K562 (cell line): ENCODE measurements around the gene ATP2A2. TPM values are rescaled to one million over a fixed set of nuclear protein-coding genes. Genes with fewer than 3 reads are reported as not detected.

Experiments used
- ETS2 ChIP-seq: IDR thresholded peaks from 2 replicates; pipeline ENCODE4 v1.6.1; 2016; ENCODE audit warnings: borderline replicate concordance, missing genetic modification characterization, mild to moderate bottlenecking, moderate library complexity, missing compliant biosample characterization; ENCODE audit not compliant: poor library complexity, severe bottlenecking
- SP1 ChIP-seq: sonication (generic); formaldehyde crosslinking; IDR thresholded peaks from 2 replicates; pipeline ENCODE4 v1.8.1; 2022; ENCODE audit warnings: mild to moderate bottlenecking, missing genetic modification reagents
- TAL1 ChIP-seq: fragments of 450-650 bp; IDR thresholded peaks from 2 replicates; pipeline ENCODE4 v1.6.1; 2016; ENCODE audit warnings: mild to moderate bottlenecking
- polyA plus RNA-seq, 8 experiments: library from polyadenylated mRNA; depleted of rRNA in 4 of 8; stranded (reverse) in 5 of 8; unstranded in 3 of 8; fragments of >200 nt; fragmentation: Nextera tagmentation in 2 of 8; fragmentation: Illumina TruSeq in 1 of 8; extraction: Ambion mirVana in 2 of 8; extraction: Trizol in 1 of 8; gene quantifications; 2 replicates each; pipeline versions ENCODE4 v1.2.1 to v1.2.3, GENCODE V29; 2011 to 2014; ENCODE audit warnings: inconsistent platforms in 1 of 8, missing spikeins in 1 of 8
- total RNA-seq, 7 experiments: library from RNA; depleted of rRNA in 6 of 7; stranded (reverse); fragments of >200 nt in 6 of 7; fragmentation: Illumina TruSeq in 2 of 7; extraction: Trizol in 2 of 7; gene quantifications; 2 replicates each; pipeline versions ENCODE4 v1.2.1 to v1.2.3, GENCODE V29; 2011 to 2021; ENCODE audit warnings: low replicate concordance in 1 of 7
- TF ChIP-seq, protein P1 (sequence below), 2 experiments: fragments of 450-650 bp; formaldehyde crosslinking in 1 of 2; IDR thresholded peaks; 2 replicates each; pipeline versions ENCODE4 v1.4.0 to v1.6.1; 2014 to 2020; ENCODE audit warnings: mild to moderate bottlenecking in 2 of 2, borderline replicate concordance in 1 of 2, low read depth in 1 of 2
- TF ChIP-seq, protein P2 (sequence below): fragments of 200-800 bp; sonication (Bioruptor generic); IDR thresholded peaks from 2 replicates; pipeline ENCODE4 v1.6.1; 2016; ENCODE audit warnings: missing genetic modification characterization, missing compliant biosample characterization
- TF ChIP-seq, protein P3 (sequence below): fragments of 450-650 bp; IDR thresholded peaks from 2 replicates; pipeline ENCODE4 v1.6.1; 2018; ENCODE audit warnings: mild to moderate bottlenecking, low read depth; ENCODE audit not compliant: partially characterized antibody
- TF ChIP-seq, protein P4 (sequence below): sonication (generic); formaldehyde crosslinking; IDR thresholded peaks from 2 replicates; pipeline ENCODE4 v1.8.1; 2023; ENCODE audit warnings: mild to moderate bottlenecking, missing genetic modification reagents

ATP2A2 gene
- total and polyA plus RNA-seq, 9 of the 15 experiments (the other 6 are each of a cell fraction or from before 2014, with no cell fraction given), result 5.2 to 205 (median 51.6) TPM

DNA sequence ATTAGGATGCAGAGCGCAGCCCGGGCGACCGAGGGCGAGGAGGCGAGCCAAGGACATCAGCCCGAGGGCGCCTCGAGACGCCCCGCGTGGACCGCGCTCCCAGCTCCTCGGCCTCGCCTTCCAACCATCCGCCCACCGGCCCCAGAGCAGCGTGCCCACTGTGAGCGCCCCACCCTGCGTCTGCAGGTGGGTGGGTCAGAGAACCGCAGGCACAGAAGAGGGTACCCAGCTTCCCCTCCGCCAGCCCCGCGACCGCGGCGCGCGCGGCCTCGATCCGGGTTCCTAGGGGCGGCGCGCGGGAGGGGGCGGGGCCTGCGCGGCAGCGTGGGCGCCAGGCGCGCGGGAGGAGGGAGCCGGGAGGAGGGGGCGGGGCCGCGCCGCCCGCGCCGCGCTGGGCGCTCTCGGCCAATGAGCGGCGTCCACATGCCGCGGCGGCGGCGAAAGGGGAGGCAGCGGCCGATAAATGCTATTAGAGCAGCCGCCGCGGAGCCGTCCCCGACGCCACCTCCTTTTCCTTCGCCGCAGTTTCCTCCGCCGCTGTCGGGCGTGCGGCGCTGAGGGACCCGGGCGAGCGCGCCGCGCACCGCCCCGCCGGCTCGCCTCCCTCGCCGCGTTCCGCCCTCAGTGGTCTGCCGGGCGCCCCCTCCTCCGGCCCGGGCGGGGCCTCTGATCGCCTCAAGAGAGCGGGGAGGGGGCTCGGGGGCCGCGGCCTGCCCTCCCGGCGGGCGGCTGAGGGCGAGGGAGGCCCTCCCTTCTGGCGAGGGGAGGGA, at the start of gene ATP2A2 (continued):
- TF ChIP-seq, protein P1, sequence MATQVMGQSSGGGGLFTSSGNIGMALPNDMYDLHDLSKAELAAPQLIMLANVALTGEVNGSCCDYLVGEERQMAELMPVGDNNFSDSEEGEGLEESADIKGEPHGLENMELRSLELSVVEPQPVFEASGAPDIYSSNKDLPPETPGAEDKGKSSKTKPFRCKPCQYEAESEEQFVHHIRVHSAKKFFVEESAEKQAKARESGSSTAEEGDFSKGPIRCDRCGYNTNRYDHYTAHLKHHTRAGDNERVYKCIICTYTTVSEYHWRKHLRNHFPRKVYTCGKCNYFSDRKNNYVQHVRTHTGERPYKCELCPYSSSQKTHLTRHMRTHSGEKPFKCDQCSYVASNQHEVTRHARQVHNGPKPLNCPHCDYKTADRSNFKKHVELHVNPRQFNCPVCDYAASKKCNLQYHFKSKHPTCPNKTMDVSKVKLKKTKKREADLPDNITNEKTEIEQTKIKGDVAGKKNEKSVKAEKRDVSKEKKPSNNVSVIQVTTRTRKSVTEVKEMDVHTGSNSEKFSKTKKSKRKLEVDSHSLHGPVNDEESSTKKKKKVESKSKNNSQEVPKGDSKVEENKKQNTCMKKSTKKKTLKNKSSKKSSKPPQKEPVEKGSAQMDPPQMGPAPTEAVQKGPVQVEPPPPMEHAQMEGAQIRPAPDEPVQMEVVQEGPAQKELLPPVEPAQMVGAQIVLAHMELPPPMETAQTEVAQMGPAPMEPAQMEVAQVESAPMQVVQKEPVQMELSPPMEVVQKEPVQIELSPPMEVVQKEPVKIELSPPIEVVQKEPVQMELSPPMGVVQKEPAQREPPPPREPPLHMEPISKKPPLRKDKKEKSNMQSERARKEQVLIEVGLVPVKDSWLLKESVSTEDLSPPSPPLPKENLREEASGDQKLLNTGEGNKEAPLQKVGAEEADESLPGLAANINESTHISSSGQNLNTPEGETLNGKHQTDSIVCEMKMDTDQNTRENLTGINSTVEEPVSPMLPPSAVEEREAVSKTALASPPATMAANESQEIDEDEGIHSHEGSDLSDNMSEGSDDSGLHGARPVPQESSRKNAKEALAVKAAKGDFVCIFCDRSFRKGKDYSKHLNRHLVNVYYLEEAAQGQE (IDR thresholded peaks at IDR 0.05; ENCODE audit: borderline replicate concordance), result no peak
- TF ChIP-seq, protein P1 (CRISPR knock-in tag; IDR thresholded peaks at IDR 0.05; ENCODE audit: low read depth), result peak; percentile 28; the same call in 1 of the 2 replicates
- TF ChIP-seq, protein P2, sequence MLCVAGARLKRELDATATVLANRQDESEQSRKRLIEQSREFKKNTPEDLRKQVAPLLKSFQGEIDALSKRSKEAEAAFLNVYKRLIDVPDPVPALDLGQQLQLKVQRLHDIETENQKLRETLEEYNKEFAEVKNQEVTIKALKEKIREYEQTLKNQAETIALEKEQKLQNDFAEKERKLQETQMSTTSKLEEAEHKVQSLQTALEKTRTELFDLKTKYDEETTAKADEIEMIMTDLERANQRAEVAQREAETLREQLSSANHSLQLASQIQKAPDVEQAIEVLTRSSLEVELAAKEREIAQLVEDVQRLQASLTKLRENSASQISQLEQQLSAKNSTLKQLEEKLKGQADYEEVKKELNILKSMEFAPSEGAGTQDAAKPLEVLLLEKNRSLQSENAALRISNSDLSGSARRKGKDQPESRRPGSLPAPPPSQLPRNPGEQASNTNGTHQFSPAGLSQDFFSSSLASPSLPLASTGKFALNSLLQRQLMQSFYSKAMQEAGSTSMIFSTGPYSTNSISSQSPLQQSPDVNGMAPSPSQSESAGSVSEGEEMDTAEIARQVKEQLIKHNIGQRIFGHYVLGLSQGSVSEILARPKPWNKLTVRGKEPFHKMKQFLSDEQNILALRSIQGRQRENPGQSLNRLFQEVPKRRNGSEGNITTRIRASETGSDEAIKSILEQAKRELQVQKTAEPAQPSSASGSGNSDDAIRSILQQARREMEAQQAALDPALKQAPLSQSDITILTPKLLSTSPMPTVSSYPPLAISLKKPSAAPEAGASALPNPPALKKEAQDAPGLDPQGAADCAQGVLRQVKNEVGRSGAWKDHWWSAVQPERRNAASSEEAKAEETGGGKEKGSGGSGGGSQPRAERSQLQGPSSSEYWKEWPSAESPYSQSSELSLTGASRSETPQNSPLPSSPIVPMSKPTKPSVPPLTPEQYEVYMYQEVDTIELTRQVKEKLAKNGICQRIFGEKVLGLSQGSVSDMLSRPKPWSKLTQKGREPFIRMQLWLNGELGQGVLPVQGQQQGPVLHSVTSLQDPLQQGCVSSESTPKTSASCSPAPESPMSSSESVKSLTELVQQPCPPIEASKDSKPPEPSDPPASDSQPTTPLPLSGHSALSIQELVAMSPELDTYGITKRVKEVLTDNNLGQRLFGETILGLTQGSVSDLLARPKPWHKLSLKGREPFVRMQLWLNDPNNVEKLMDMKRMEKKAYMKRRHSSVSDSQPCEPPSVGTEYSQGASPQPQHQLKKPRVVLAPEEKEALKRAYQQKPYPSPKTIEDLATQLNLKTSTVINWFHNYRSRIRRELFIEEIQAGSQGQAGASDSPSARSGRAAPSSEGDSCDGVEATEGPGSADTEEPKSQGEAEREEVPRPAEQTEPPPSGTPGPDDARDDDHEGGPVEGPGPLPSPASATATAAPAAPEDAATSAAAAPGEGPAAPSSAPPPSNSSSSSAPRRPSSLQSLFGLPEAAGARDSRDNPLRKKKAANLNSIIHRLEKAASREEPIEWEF (CRISPR knock-in tag), result no peak
- peak; percentile 57 for TF ChIP-seq SP1
- no peak for TF ChIP-seq ETS2 (tag)
- TF ChIP-seq, protein P3, sequence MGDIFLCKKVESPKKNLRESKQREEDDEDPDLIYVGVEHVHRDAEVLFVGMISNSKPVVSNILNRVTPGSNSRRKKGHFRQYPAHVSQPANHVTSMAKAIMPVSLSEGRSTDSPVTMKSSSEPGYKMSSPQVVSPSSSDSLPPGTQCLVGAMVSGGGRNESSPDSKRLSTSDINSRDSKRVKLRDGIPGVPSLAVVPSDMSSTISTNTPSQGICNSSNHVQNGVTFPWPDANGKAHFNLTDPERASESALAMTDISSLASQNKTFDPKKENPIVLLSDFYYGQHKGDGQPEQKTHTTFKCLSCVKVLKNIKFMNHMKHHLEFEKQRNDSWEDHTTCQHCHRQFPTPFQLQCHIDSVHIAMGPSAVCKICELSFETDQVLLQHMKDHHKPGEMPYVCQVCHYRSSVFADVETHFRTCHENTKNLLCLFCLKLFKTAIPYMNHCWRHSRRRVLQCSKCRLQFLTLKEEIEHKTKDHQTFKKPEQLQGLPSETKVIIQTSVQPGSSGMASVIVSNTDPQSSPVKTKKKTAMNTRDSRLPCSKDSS, result no peak
- TF ChIP-seq, protein P4, sequence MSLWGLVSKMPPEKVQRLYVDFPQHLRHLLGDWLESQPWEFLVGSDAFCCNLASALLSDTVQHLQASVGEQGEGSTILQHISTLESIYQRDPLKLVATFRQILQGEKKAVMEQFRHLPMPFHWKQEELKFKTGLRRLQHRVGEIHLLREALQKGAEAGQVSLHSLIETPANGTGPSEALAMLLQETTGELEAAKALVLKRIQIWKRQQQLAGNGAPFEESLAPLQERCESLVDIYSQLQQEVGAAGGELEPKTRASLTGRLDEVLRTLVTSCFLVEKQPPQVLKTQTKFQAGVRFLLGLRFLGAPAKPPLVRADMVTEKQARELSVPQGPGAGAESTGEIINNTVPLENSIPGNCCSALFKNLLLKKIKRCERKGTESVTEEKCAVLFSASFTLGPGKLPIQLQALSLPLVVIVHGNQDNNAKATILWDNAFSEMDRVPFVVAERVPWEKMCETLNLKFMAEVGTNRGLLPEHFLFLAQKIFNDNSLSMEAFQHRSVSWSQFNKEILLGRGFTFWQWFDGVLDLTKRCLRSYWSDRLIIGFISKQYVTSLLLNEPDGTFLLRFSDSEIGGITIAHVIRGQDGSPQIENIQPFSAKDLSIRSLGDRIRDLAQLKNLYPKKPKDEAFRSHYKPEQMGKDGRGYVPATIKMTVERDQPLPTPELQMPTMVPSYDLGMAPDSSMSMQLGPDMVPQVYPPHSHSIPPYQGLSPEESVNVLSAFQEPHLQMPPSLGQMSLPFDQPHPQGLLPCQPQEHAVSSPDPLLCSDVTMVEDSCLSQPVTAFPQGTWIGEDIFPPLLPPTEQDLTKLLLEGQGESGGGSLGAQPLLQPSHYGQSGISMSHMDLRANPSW (CRISPR knock-in tag), result no peak
- no peak for TF ChIP-seq TAL1
